Small intestine (tissue), 7 donors: ENCODE measurements around the gene GRB10. TPM values are rescaled to one million over a fixed set of nuclear protein-coding genes. Genes with fewer than 3 reads are reported as not detected.

ENCODE experiments used
- DNase-seq, 2 donors: peaks; one replicate each; pipeline versions ENCODE4 v3.0.0 to v3.0.0-alpha.2; 2013
- FAIRE-seq: peaks from 2 replicates; lab custom pipeline; 2012; peaks lifted over from hg19 to GRCh38; lab: Jason Lieb, UNC
- H3K27ac ChIP-seq, 3 donors: one replicate each; pipeline ENCODE4 v1.5.1; 2013; ENCODE audit warnings: low read length in 2 of 3, mild to moderate bottlenecking in 2 of 3, control low read depth in 1 of 3, inconsistent platforms in 1 of 3, low read depth in 1 of 3, moderate library complexity in 1 of 3
- H3K27me3 ChIP-seq, 3 donors: one replicate each; pipeline ENCODE4 v1.6.1; 2013; ENCODE audit warnings: low read length in 3 of 3, inconsistent platforms in 1 of 3; ENCODE audit not compliant: control insufficient read depth in 3 of 3, insufficient read depth in 3 of 3
- H3K36me3 ChIP-seq, 3 donors: one replicate each; pipeline ENCODE4 v1.6.1; 2013; ENCODE audit warnings: low read length in 3 of 3, inconsistent platforms in 1 of 3, low read depth in 1 of 3, mild to moderate bottlenecking in 1 of 3, moderate library complexity in 1 of 3; ENCODE audit not compliant: control insufficient read depth in 3 of 3, insufficient read depth in 2 of 3
- H3K4me1 ChIP-seq, 3 donors: one replicate each; pipeline ENCODE4 v1.6.1; 2013; ENCODE audit warnings: low read length in 2 of 3, inconsistent platforms in 1 of 3, low read depth in 1 of 3, mild to moderate bottlenecking in 1 of 3, moderate library complexity in 1 of 3; ENCODE audit not compliant: control insufficient read depth in 3 of 3, insufficient read depth in 2 of 3
- H3K4me3 ChIP-seq, 3 donors: one replicate each; pipeline ENCODE4 v1.5.1; 2013; ENCODE audit warnings: low read length in 3 of 3, control low read depth in 1 of 3, inconsistent platforms in 1 of 3, low read depth in 1 of 3, mild to moderate bottlenecking in 1 of 3, moderate library complexity in 1 of 3
- H3K9me3 ChIP-seq, 2 donors: one replicate each; pipeline ENCODE4 v1.6.1; 2013; ENCODE audit warnings: low read depth in 1 of 2, low read length in 1 of 2; ENCODE audit not compliant: control insufficient read depth in 2 of 2, insufficient read depth in 1 of 2
- WGBS, 3 donors: extraction: QIAGEN DNeasy Blood & Tissue Kit; methylation state at CpG; one replicate each; pipeline ENCODE4 v1.1.7; 2013; 5-methylcytosine and 5-hydroxymethylcytosine counted together
- polyA plus RNA-seq, 4 donors: library from polyadenylated mRNA; stranded (reverse) in 3 of 4; unstranded in 1 of 4; fragments of 200-250 nt in 3 of 4; fragments of 120-200 nt in 1 of 4; gene quantifications; one replicate each; pipeline versions ENCODE4 v1.2.1 to v1.2.3, GENCODE V29; 2013
- donor health status: healthy with polysubstance abuse.
- donor health status: control.
- donor health status: control.
- donor health status: Bipolar disorder and iron deficiency.
- donor health status: healthy.

The GRB10 gene
- polyA plus RNA-seq, 4 donors, result 14.5 to 33.8 (median 22.1) TPM

- no peaks in the 10 kb centered on the region for H3K27me3 ChIP-seq
- no peaks in the 10 kb centered on the region for H3K9me3 ChIP-seq
- no peak overlapping the region for H3K27ac ChIP-seq
- peaks cover 2 to 46% (median 10%) of the 10 kb centered on the region in 3 donors for H3K36me3 ChIP-seq
- no peaks in the 10 kb centered on the region for H3K4me1 ChIP-seq
- DNase-seq (no peak), FAIRE-seq (no peak)
- H3K4me3 ChIP-seq, result no peak overlapping the region
- WGBS, 3 donors, result 75 to 86% (median 85%) methylated on average over 6 of the region's 6 CpGs
Measured at GRCh38 chr7:50544992-50545391, 237.7 kb downstream of the GRB10 start.

- Histone ChIP-seq H3K27ac (no peak overlapping the region), H3K36me3 (peaks cover 2 to 57% (median 10%) of the 10 kb centered on the region in 3 donors), H3K4me3 (no peak overlapping the region), H3K27me3 (no peaks in the 10 kb centered on the region), H3K4me1 (no peaks in the 10 kb centered on the region), H3K9me3 (no peaks in the 10 kb centered on the region)
- no peak for DNase-seq
- no peak for FAIRE-seq
- WGBS, 3 donors, result 87 to 92% (median 90%) methylated on average over 18 of the region's 18 CpGs
Measured at GRCh38 chr7:50543776-50544442, 238.8 kb downstream of the GRB10 start.

- no peaks in the 10 kb centered on the region for H3K27me3 ChIP-seq
- peaks cover 2 to 71% (median 15%) of the 10 kb centered on the region in 3 donors for H3K36me3 ChIP-seq
- DNase-seq (no peak), FAIRE-seq (no peak)
- H3K9me3 ChIP-seq, result no peaks in the 10 kb centered on the region
- no peaks in the 10 kb centered on the region for H3K4me1 ChIP-seq
- WGBS, 3 donors, result 91 to 95% (median 94%) methylated on average over 11 of the region's 11 CpGs
- no peak overlapping the region for H3K27ac ChIP-seq
- no peak overlapping the region for H3K4me3 ChIP-seq
Measured at GRCh38 chr7:50542132-50542531, 240.6 kb downstream of the GRB10 start.

GRCh38 chr7:50540785-50541579, 241.7 kb downstream of the GRB10 start:
- 92 to 96% (median 92%) methylated on average over 9 of the region's 9 CpGs for WGBS, 3 donors
- H3K9me3 ChIP-seq, result no peaks in the 10 kb centered on the region
- H3K36me3 ChIP-seq, result peaks cover 2 to 79% (median 20%) of the 10 kb centered on the region in 3 donors
- no peak overlapping the region for H3K27ac ChIP-seq
- peaks cover 0 to 2% (median 0%) of the 10 kb centered on the region in 3 donors for H3K4me1 ChIP-seq
- no peak overlapping the region for H3K4me3 ChIP-seq
- no peak for FAIRE-seq
- DNase-seq, result no peak
- no peaks in the 10 kb centered on the region for H3K27me3 ChIP-seq

Other genes with a start within 250 kb of the GRB10 start
- 100 to 1,000 TPM; 127 to 689 (median 344) TPM for gene DDC, start 217.5 kb downstream of the GRB10 start, polyA plus RNA-seq